A673 (cell line): ENCODE measurements around the gene PRR7. TPM values are rescaled to one million over a fixed set of nuclear protein-coding genes. Genes with fewer than 3 reads are reported as not detected.

Source experiments
- BruUV-seq: library from RNA; stranded (reverse); fragments of 400-500 nt; replicated peaks from 2 replicates; lab custom pipeline; 2021; lab: Mats Ljungman, UMichigan
- CTCF ChIA-PET: fragments of 300-600 bp; sonication (Branson Sonifier 250); formaldehyde crosslinking; loops from one replicate; lab custom pipeline; 2022; ENCODE audit warnings: antibody characterized with exemption; lab: Charles Lee
- POLR2A ChIA-PET: fragments of 300-600 bp; sonication (Branson Sonifier 250); formaldehyde crosslinking; loops from one replicate; lab custom pipeline; 2022; ENCODE audit warnings: antibody characterized with exemption; ENCODE audit not compliant: low non-redundant PET; lab: Charles Lee
- DNase-seq: peaks from one replicate; pipeline ENCODE4 v3.0.0-alpha.2; 2015; ENCODE audit warnings: low spot score
- H3K27ac ChIP-seq: fragments of 200-600 bp; sonication (generic); 2 replicates; pipeline ENCODE4 v1.5.1; 2016; ENCODE audit warnings: mixed run types, low read depth, mild to moderate bottlenecking, mixed read lengths, antibody characterized with exemption, low read length; ENCODE audit not compliant: poor library complexity, severe bottlenecking
- H3K27me3 ChIP-seq: fragments of 200-600 bp; sonication (generic); replicated peaks from 2 replicates; pipeline ENCODE4 v1.6.1; 2017; ENCODE audit warnings: mixed run types, low read depth, mild to moderate bottlenecking, mixed read lengths, antibody characterized with exemption, low read length; ENCODE audit not compliant: insufficient read depth, poor library complexity
- H3K36me3 ChIP-seq: fragments of 200-600 bp; sonication (generic); 2 replicates; pipeline ENCODE4 v1.6.1; 2016; ENCODE audit warnings: mixed run types, mild to moderate bottlenecking, mixed read lengths, antibody characterized with exemption, low read length; ENCODE audit not compliant: insufficient read depth, poor library complexity, severe bottlenecking
- H3K4me1 ChIP-seq: fragments of 200-600 bp; sonication (generic); 2 replicates; pipeline ENCODE4 v1.6.1; 2017; ENCODE audit warnings: mixed run types, mild to moderate bottlenecking, mixed read lengths, antibody characterized with exemption, low read length; ENCODE audit not compliant: insufficient read depth, poor library complexity, severe bottlenecking
- H3K4me3 ChIP-seq: fragments of 200-600 bp; sonication (generic); 2 replicates; pipeline ENCODE4 v1.5.1; 2016; ENCODE audit warnings: low read depth, mixed run types, mild to moderate bottlenecking, mixed read lengths, low read length; ENCODE audit not compliant: poor library complexity, severe bottlenecking
- H3K9me3 ChIP-seq: fragments of 200-600 bp; sonication (generic); 2 replicates; pipeline ENCODE4 v1.6.1; 2016; ENCODE audit warnings: mixed run types, low read depth, mild to moderate bottlenecking, mixed read lengths, antibody characterized with exemption, low read length; ENCODE audit not compliant: poor library complexity, severe bottlenecking
- CTCF ChIP-seq: fragments of 300-800, 200-600 bp; sonication (generic); conservative IDR thresholded peaks from 2 replicates; pipeline ENCODE4 v1.5.1; 2017; ENCODE audit warnings: low read depth, mild to moderate bottlenecking, antibody characterized with exemption, low read length, moderate library complexity, mixed read lengths
- EZH2 ChIP-seq: fragments of 200-600 bp; sonication (generic); IDR thresholded peaks from 2 replicates; pipeline ENCODE4 v1.6.1; 2017; ENCODE audit warnings: borderline replicate concordance, low read depth, mild to moderate bottlenecking, mixed read lengths, antibody characterized with exemption, low read length; ENCODE audit not compliant: poor library complexity, severe bottlenecking
- intact Hi-C: fragments of 100-400 bp; cut with micrococcal nuclease; formaldehyde crosslinking; loops from one replicate; pipeline ENCODE4 v1.10.0; 2022; ENCODE audit not compliant: unreplicated experiment
- total RNA-seq: library from RNA; stranded (reverse); gene quantifications from 2 replicates; pipeline ENCODE4 v1.2.3, GENCODE V29; 2021

The PRR7 gene
- total RNA-seq, 1 experiment from 2014 or later, result 3.0 TPM

- BruUV-seq, result no TSS peak
- H3K36me3 ChIP-seq, result peaks cover 61% of the 10 kb centered on the region
These were observed 20.8 kb downstream of the PRR7 start for GRCh38 chr5:177467436-177467835.

GRCh38 chr5:177468329-177468684 is 21.7 kb downstream of the PRR7 start:
- H3K9me3 ChIP-seq, result no peaks in the 10 kb centered on the region
- POLR2A ChIA-PET, result no interaction called here
- no TSS peak for BruUV-seq
- H3K27me3 ChIP-seq, result no peaks in the 10 kb centered on the region
- H3K4me1 ChIP-seq, result peaks cover 23% of the 10 kb centered on the region
- intact Hi-C loops, result no loop called here
- no peak for DNase-seq
- H3K36me3 ChIP-seq, result peaks cover 59% of the 10 kb centered on the region
- CTCF ChIA-PET, result no interaction called here
- H3K27ac ChIP-seq, result no peak overlapping the region
- TF ChIP-seq EZH2 (no peak), CTCF (no peak)
- no peak overlapping the region for H3K4me3 ChIP-seq

More at GRCh38 chr5:177467436-177467835, 20.8 kb downstream of the PRR7 start:
- H3K4me3 ChIP-seq, result no peak overlapping the region
- DNase-seq, result no peak
- peaks cover 23% of the 10 kb centered on the region for H3K4me1 ChIP-seq
- no peaks in the 10 kb centered on the region for H3K9me3 ChIP-seq
- TF ChIP-seq CTCF (no peak), EZH2 (no peak)
- CTCF ChIA-PET, result no interaction called here
- H3K27me3 ChIP-seq, result no peaks in the 10 kb centered on the region
- intact Hi-C loops, result no loop called here
- no peak overlapping the region for H3K27ac ChIP-seq
- POLR2A ChIA-PET, result no interaction called here

- intact Hi-C loops, result no loop called here
- no peaks in the 10 kb centered on the region for H3K27me3 ChIP-seq
- CTCF ChIA-PET, result no interaction called here
- no peak for DNase-seq
- H3K4me1 ChIP-seq, result peaks cover 24% of the 10 kb centered on the region
- TF ChIP-seq EZH2 (no peak), CTCF (no peak)
- no peak overlapping the region for H3K27ac ChIP-seq
- no TSS peak for BruUV-seq
- POLR2A ChIA-PET, result no interaction called here
- H3K4me3 ChIP-seq, result no peak overlapping the region
- H3K36me3 ChIP-seq, result peaks cover 52% of the 10 kb centered on the region
- no peaks in the 10 kb centered on the region for H3K9me3 ChIP-seq
These were observed 22.3 kb downstream of the PRR7 start for GRCh38 chr5:177468685-177469628.
